Nephron (organoid): Measurements from ENCODE around the gene SHTN1.

ENCODE experiments used
- H3K27ac Mint-ChIP-seq, 3 experiments: 2 replicates each; pipeline ENCODE4 v1.8.0; 2020; ENCODE audit warnings: mixed read lengths in 3 of 3, mild to moderate bottlenecking in 2 of 3, moderate library complexity in 1 of 3
- H3K27me3 Mint-ChIP-seq: 2 replicates; pipeline ENCODE4 v1.8.0; 2021; ENCODE audit warnings: low read depth, mild to moderate bottlenecking, moderate library complexity, mixed read lengths
- H3K36me3 Mint-ChIP-seq: 2 replicates; pipeline ENCODE4 v1.8.0; 2020; ENCODE audit warnings: low read depth, mixed read lengths
- H3K4me1 Mint-ChIP-seq: 2 replicates; pipeline ENCODE4 v1.8.0; 2020; ENCODE audit warnings: mixed read lengths
- H3K4me3 Mint-ChIP-seq, 3 experiments: 2 replicates each; pipeline ENCODE4 v1.8.0; 2020; ENCODE audit warnings: mild to moderate bottlenecking in 3 of 3, mixed read lengths in 3 of 3, moderate library complexity in 2 of 3
- H3K9me3 Mint-ChIP-seq: 2 replicates; pipeline ENCODE4 v1.8.0; 2020; ENCODE audit warnings: mixed read lengths
- TF ChIP-seq, protein P1 (sequence below), 3 experiments: fragments of 200-600 bp; sonication (generic); IDR thresholded peaks; one replicate each; pipeline ENCODE4 v1.5.0; 2021; ENCODE audit warnings: antibody characterized with exemption in 3 of 3; ENCODE audit not compliant: unreplicated experiment in 3 of 3

SHTN1 gene

GRCh38 chr10:116845823-116846222 is 159.2 kb downstream of the SHTN1 start:
- H3K36me3 Mint-ChIP-seq: no peaks in the 10 kb centered on the region
- H3K27ac Mint-ChIP-seq: no peak overlapping the region
- peaks cover 14% of the 10 kb centered on the region for H3K4me1 Mint-ChIP-seq
- no peak overlapping the region for H3K4me3 Mint-ChIP-seq
- H3K27me3 Mint-ChIP-seq: peaks cover 6% of the 10 kb centered on the region
- TF ChIP-seq, protein P1, sequence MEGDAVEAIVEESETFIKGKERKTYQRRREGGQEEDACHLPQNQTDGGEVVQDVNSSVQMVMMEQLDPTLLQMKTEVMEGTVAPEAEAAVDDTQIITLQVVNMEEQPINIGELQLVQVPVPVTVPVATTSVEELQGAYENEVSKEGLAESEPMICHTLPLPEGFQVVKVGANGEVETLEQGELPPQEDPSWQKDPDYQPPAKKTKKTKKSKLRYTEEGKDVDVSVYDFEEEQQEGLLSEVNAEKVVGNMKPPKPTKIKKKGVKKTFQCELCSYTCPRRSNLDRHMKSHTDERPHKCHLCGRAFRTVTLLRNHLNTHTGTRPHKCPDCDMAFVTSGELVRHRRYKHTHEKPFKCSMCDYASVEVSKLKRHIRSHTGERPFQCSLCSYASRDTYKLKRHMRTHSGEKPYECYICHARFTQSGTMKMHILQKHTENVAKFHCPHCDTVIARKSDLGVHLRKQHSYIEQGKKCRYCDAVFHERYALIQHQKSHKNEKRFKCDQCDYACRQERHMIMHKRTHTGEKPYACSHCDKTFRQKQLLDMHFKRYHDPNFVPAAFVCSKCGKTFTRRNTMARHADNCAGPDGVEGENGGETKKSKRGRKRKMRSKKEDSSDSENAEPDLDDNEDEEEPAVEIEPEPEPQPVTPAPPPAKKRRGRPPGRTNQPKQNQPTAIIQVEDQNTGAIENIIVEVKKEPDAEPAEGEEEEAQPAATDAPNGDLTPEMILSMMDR (IDR thresholded peaks at IDR 0.05; ENCODE audit: unreplicated experiment in 3 of 3): no peak
- H3K9me3 Mint-ChIP-seq: no peaks in the 10 kb centered on the region

- Mint-ChIP-seq H3K4me3 (no peak overlapping the region), H3K27me3 (peaks cover 28% of the 10 kb centered on the region), H3K27ac (no peak overlapping the region), H3K9me3 (no peaks in the 10 kb centered on the region), H3K4me1 (no peaks in the 10 kb centered on the region), H3K36me3 (no peaks in the 10 kb centered on the region)
- TF ChIP-seq, protein P1 (IDR thresholded peaks at IDR 0.05; ENCODE audit: unreplicated experiment in 3 of 3): no peak
Measured at GRCh38 chr10:116840389-116841075, 164.5 kb downstream of the SHTN1 start.

DNA sequence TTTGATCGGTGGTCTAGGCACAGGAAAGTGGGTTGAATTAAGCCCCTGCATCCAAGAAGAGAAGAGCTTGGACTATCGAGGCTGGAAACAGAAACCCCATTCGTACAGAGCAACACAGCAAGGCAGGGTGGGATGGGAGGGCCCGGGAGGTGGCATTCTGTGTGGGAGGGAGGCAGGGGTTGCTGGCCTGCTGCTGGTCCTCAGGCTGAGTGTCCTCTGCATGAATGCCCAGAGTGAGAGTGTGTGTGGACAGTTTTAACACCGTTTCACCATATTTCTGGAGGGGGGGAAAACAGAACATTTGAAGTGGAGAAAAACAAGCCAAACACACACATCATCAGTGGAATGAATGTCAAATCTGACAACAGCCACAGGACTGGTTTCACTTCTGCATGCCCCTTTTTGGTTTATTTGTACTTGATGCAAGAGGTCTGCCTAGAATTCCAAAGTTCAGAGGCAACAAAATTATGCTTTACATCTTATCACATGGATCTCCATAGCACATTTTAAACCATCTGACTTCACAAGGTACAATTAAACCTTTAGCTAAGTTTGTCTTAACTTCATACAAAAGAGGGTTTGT is 166.8 kb downstream of the SHTN1 start:
- Mint-ChIP-seq H3K36me3 (peaks cover under 1% of the 10 kb centered on the region), H3K9me3 (no peaks in the 10 kb centered on the region), H3K4me1 (no peaks in the 10 kb centered on the region), H3K4me3 (no peak overlapping the region), H3K27ac (no peak overlapping the region), H3K27me3 (peaks cover 45% of the 10 kb centered on the region)
- TF ChIP-seq, protein P1 (IDR thresholded peaks at IDR 0.05; ENCODE audit: unreplicated experiment in 3 of 3): no peak

DNA sequence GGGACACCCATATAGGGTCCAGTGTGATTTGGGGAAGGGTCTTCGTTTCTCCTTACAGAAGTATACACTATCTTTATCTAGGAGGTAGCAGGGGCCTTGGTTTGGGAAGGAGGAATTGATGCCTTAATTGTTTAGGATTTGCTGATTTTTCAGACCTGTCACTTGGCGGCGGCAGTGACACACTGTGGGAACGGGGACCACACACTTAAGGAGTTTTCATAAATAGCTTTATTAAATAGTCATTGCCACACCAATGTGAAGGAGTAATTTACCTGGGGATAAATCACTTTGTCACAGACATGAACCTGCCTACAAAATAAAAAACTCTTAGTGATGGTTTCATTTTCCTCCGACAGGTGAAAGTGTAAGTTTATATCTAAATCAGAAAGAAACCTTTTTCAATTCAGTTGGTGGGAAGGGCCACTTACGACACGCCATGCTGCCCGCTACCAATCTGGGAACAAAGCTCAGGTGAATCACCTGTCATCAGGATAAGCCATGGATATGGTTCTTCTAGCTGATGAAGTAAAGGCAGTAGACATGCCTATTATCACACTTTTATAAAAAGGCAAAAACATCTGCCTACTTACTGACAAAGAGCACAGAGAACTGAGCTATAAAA is 168.0 kb downstream of the SHTN1 start:
- H3K9me3 Mint-ChIP-seq: no peaks in the 10 kb centered on the region
- H3K27me3 Mint-ChIP-seq: peaks cover 53% of the 10 kb centered on the region
- TF ChIP-seq, protein P1 (IDR thresholded peaks at IDR 0.05; ENCODE audit: unreplicated experiment in 3 of 3): peak; percentile 9 to 39 (median 37)
- H3K4me1 Mint-ChIP-seq: no peaks in the 10 kb centered on the region
- no peak overlapping the region for H3K27ac Mint-ChIP-seq
- no peak overlapping the region for H3K4me3 Mint-ChIP-seq
- peaks cover 4% of the 10 kb centered on the region for H3K36me3 Mint-ChIP-seq

- TF ChIP-seq, protein P1 (IDR thresholded peaks at IDR 0.05; ENCODE audit: unreplicated experiment in 3 of 3): no peak
- Mint-ChIP-seq H3K36me3 (peaks cover 10% of the 10 kb centered on the region), H3K4me3 (no peak overlapping the region), H3K27me3 (peaks cover 53% of the 10 kb centered on the region), H3K27ac (no peak overlapping the region), H3K4me1 (no peaks in the 10 kb centered on the region), H3K9me3 (no peaks in the 10 kb centered on the region)
Measured at GRCh38 chr10:116836083-116836482, 168.9 kb downstream of the SHTN1 start.
